Putamen (tissue), 1 donor: ENCODE results near the gene ARVCF.

Experiments
- DNase-seq: peaks from one replicate; pipeline ENCODE4 v3.0.0-alpha.2; 2016; ENCODE audit warnings: low spot score

ARVCF gene

GRCh38 chr22:20015971-20016733 is 471 bp downstream of the ARVCF start:
- no peak for DNase-seq

GRCh38 chr22:20015187-20015625 is 1.4 kb downstream of the ARVCF start:
- DNase-seq, result no peak

GRCh38 chr22:20014526-20015186 is 2.0 kb downstream of the ARVCF start:
- no peak for DNase-seq

GRCh38 chr22:20013382-20013871 is 3.2 kb downstream of the ARVCF start:
- no peak for DNase-seq

- no peak for DNase-seq
These were observed 3.8 kb downstream of the ARVCF start for GRCh38 chr22:20012741-20013331.

GRCh38 chr22:20011993-20012740 is 4.5 kb downstream of the ARVCF start:
- DNase-seq, result no peak

- DNase-seq, result no peak
These were observed 5.3 kb downstream of the ARVCF start for GRCh38 chr22:20011123-20011992.

- no peak for DNase-seq
These were observed 6.1 kb downstream of the ARVCF start for GRCh38 chr22:20010307-20011122.

- DNase-seq, result no peak
These were observed 6.9 kb downstream of the ARVCF start for GRCh38 chr22:20009582-20010306.

GRCh38 chr22:20009018-20009491 is 7.6 kb downstream of the ARVCF start:
- no peak for DNase-seq

- no peak for DNase-seq
These were observed 8.2 kb downstream of the ARVCF start for GRCh38 chr22:20008221-20008995.

GRCh38 chr22:20004464-20004863 is 12.2 kb downstream of the ARVCF start:
- DNase-seq, result no peak

GRCh38 chr22:20003304-20003703 is 13.3 kb downstream of the ARVCF start:
- DNase-seq, result no peak

- no peak for DNase-seq
These were observed 14.0 kb downstream of the ARVCF start for GRCh38 chr22:20002636-20003035.

- no peak for DNase-seq
These were observed 14.5 kb downstream of the ARVCF start for GRCh38 chr22:20002128-20002527.

GRCh38 chr22:20001082-20001638 is 15.5 kb downstream of the ARVCF start:
- DNase-seq, result no peak

GRCh38 chr22:20000246-20001081 is 16.2 kb downstream of the ARVCF start:
- DNase-seq, result no peak
